Measurements from ENCODE around the gene RAB7A. TPM values are rescaled to one million over a fixed set of nuclear protein-coding genes. Genes with fewer than 3 reads are reported as not detected.

RAB7A gene
- total and polyA plus RNA-seq, 8 donors: 33.6 to 166 (median 103) TPM

- Histone ChIP-seq H3K4me1 (peaks cover 22 to 61% (median 40%) of the 10 kb centered on the region in 4 donors), H3K4me3 (no peak overlapping the region), H3K27ac (peak overlapping the region in 3 of 5 donors; percentile 49 to 61 (median 58)), H3K9me3 (no peaks in the 10 kb centered on the region), H3K36me3 (peaks cover 20 to 35% (median 35%) of the 10 kb centered on the region in 4 donors), H3K27me3 (no peaks in the 10 kb centered on the region)
- 87 to 96% (median 92%) methylated on average over 2 of the region's 2 CpGs for WGBS, 5 donors
- intact Hi-C loops (cut with DNase I; ENCODE audit: low total_unique reads): loop anchor here (5.0 kb wide), 1 partner anchor 112 kb away; no protein-coding TSS in a partner anchor
- TF ChIP-seq POLR2AphosphoS5 (IDR thresholded peaks at IDR 0.05) (peak in 1 of 3 donors; percentile 30), EP300 (IDR thresholded peaks at IDR 0.05) (no peak)
- DNase-seq: no peak
Measured at GRCh38 chr3:128794067-128794768, 68.2 kb downstream of the RAB7A start.

- intact Hi-C loops (cut with DNase I; ENCODE audit: low total_unique reads): loop anchor here (5.0 kb wide), 1 partner anchor 113 kb away; no protein-coding TSS in a partner anchor
- whole genome bisulfite sequencing, 5 donors: 52 to 58% (median 54%) methylated on average over 8 of the region's 8 CpGs
Measured at GRCh38 chr3:128794770-128795649, 69.0 kb downstream of the RAB7A start.

GRCh38 chr3:128799653-128800052, 73.7 kb downstream of the RAB7A start:
- DNase-seq: no peak
- Histone ChIP-seq H3K36me3 (peaks cover 26 to 55% (median 52%) of the 10 kb centered on the region in 4 donors), H3K4me3 (no peak overlapping the region), H3K9me3 (no peaks in the 10 kb centered on the region), H3K27me3 (no peaks in the 10 kb centered on the region), H3K4me1 (peaks cover 3 to 60% (median 29%) of the 10 kb centered on the region in 4 donors), H3K27ac (peak overlapping the region in 2 of 5 donors; percentile 58 to 79)
- TF ChIP-seq POLR2AphosphoS5 (IDR thresholded peaks at IDR 0.05) (no peak), CTCF (IDR thresholded peaks at IDR 0.05) (no peak), POLR2A (IDR thresholded peaks at IDR 0.05) (no peak), EP300 (IDR thresholded peaks at IDR 0.05) (no peak)
- intact Hi-C loops (cut with DNase I; ENCODE audit: low total_unique reads): no loop called here
- 73 to 88% (median 85%) methylated on average over 1 of the region's 1 CpG for WGBS, 5 donors

More at GRCh38 chr3:128794770-128795649, 69.0 kb downstream of the RAB7A start:
- TF ChIP-seq POLR2AphosphoS5 (IDR thresholded peaks at IDR 0.05) (peak; percentile 18 to 59 (median 19)), EP300 (IDR thresholded peaks at IDR 0.05) (no peak), POLR2A (IDR thresholded peaks at IDR 0.05) (no peak), CTCF (IDR thresholded peaks at IDR 0.05) (peak in 5 of 7 experiments; percentile 75 to 90 (median 89))
- Histone ChIP-seq H3K9me3 (no peaks in the 10 kb centered on the region), H3K27ac (peak overlapping the region in 3 of 5 donors; percentile 49 to 61 (median 58)), H3K4me3 (no peak overlapping the region), H3K36me3 (peaks cover 26 to 43% (median 43%) of the 10 kb centered on the region in 4 donors), H3K27me3 (no peaks in the 10 kb centered on the region), H3K4me1 (peaks cover 15 to 60% (median 35%) of the 10 kb centered on the region in 4 donors)
- peak; percentile 48 to 86 for DNase-seq

GRCh38 chr3:128800241-128801187, 74.5 kb downstream of the RAB7A start:
- intact Hi-C loops (cut with DNase I; ENCODE audit: low total_unique reads): no loop called here
- DNase-seq: no peak
- H3K27me3 ChIP-seq: no peaks in the 10 kb centered on the region
- TF ChIP-seq CTCF (IDR thresholded peaks at IDR 0.05) (no peak), POLR2AphosphoS5 (IDR thresholded peaks at IDR 0.05) (no peak), EP300 (IDR thresholded peaks at IDR 0.05) (no peak), POLR2A (IDR thresholded peaks at IDR 0.05) (no peak)
- peak overlapping the region in 3 of 5 donors; percentile 44 to 79 (median 58) for H3K27ac ChIP-seq
- no peaks in the 10 kb centered on the region for H3K9me3 ChIP-seq
- WGBS, 5 donors: 76 to 88% (median 83%) methylated on average over 9 of the region's 9 CpGs
- no peak overlapping the region for H3K4me3 ChIP-seq
- H3K36me3 ChIP-seq: peaks cover 26 to 57% (median 53%) of the 10 kb centered on the region in 4 donors
- H3K4me1 ChIP-seq: peaks cover 8 to 60% (median 31%) of the 10 kb centered on the region in 4 donors

All from stomach (tissue), 9 donors.